Mucosa of stomach (tissue), 1 donor: Measurements from ENCODE around the gene TMEM225.

Experiments
- H3K27me3 ChIP-seq: one replicate; pipeline ENCODE4 v1.7.0; 2013; ENCODE audit warnings: mild to moderate bottlenecking, low read length; ENCODE audit not compliant: control insufficient read depth, insufficient read depth
- H3K36me3 ChIP-seq: one replicate; pipeline ENCODE4 v1.7.0; 2013; ENCODE audit warnings: low read length; ENCODE audit not compliant: control insufficient read depth, insufficient read depth
- H3K4me1 ChIP-seq: one replicate; pipeline ENCODE4 v1.7.0; 2013; ENCODE audit warnings: mild to moderate bottlenecking, low read length; ENCODE audit not compliant: control insufficient read depth, insufficient read depth
- H3K4me3 ChIP-seq: one replicate; pipeline ENCODE4 v1.7.0; 2013; ENCODE audit warnings: low read length
- H3K9ac ChIP-seq: one replicate; pipeline ENCODE4 v1.7.0; 2013; ENCODE audit warnings: mild to moderate bottlenecking, low read length, moderate library complexity
- H3K9me3 ChIP-seq: one replicate; pipeline ENCODE4 v1.7.0; 2013; ENCODE audit warnings: mild to moderate bottlenecking, low read length, moderate library complexity; ENCODE audit not compliant: control insufficient read depth
- donor health status: Pancreatic carcinoma.

The TMEM225 gene

GRCh38 chr11:123856444-123856843 lies 29.0 kb downstream of the TMEM225 start:
- no peak overlapping the region for H3K4me3 ChIP-seq
- no peaks in the 10 kb centered on the region for H3K27me3 ChIP-seq
- no peaks in the 10 kb centered on the region for H3K4me1 ChIP-seq
- H3K9me3 ChIP-seq, result no peaks in the 10 kb centered on the region
- no peaks in the 10 kb centered on the region for H3K36me3 ChIP-seq
- H3K9ac ChIP-seq, result no peak overlapping the region

- Histone ChIP-seq H3K4me3 (no peak overlapping the region), H3K9ac (no peak overlapping the region), H3K9me3 (no peaks in the 10 kb centered on the region), H3K27me3 (no peaks in the 10 kb centered on the region), H3K4me1 (no peaks in the 10 kb centered on the region), H3K36me3 (no peaks in the 10 kb centered on the region)
Observed at GRCh38 chr11:123853038-123853437, 32.4 kb downstream of the TMEM225 start.

- no peaks in the 10 kb centered on the region for H3K9me3 ChIP-seq
- no peak overlapping the region for H3K9ac ChIP-seq
- no peaks in the 10 kb centered on the region for H3K27me3 ChIP-seq
- H3K4me3 ChIP-seq, result no peak overlapping the region
- H3K36me3 ChIP-seq, result no peaks in the 10 kb centered on the region
- no peaks in the 10 kb centered on the region for H3K4me1 ChIP-seq
Observed at GRCh38 chr11:123852321-123852720, 33.1 kb downstream of the TMEM225 start.

GRCh38 chr11:123851110-123851509 lies 34.4 kb downstream of the TMEM225 start:
- H3K4me1 ChIP-seq, result no peaks in the 10 kb centered on the region
- no peaks in the 10 kb centered on the region for H3K9me3 ChIP-seq
- no peaks in the 10 kb centered on the region for H3K27me3 ChIP-seq

GRCh38 chr11:123841174-123841573 lies 44.3 kb downstream of the TMEM225 start:
- Histone ChIP-seq H3K27me3 (no peaks in the 10 kb centered on the region), H3K9me3 (no peaks in the 10 kb centered on the region), H3K4me1 (no peaks in the 10 kb centered on the region), H3K36me3 (no peaks in the 10 kb centered on the region), H3K4me3 (no peak overlapping the region), H3K9ac (no peak overlapping the region)

More at GRCh38 chr11:123851110-123851509, 34.4 kb downstream of the TMEM225 start:
- Histone ChIP-seq H3K4me3 (no peak overlapping the region), H3K36me3 (no peaks in the 10 kb centered on the region), H3K9ac (no peak overlapping the region)

- Histone ChIP-seq H3K9ac (no peak overlapping the region), H3K4me1 (no peaks in the 10 kb centered on the region), H3K4me3 (no peak overlapping the region), H3K36me3 (no peaks in the 10 kb centered on the region), H3K9me3 (no peaks in the 10 kb centered on the region), H3K27me3 (no peaks in the 10 kb centered on the region)
Observed at GRCh38 chr11:123839131-123839530, 46.3 kb downstream of the TMEM225 start.

- no peaks in the 10 kb centered on the region for H3K27me3 ChIP-seq
- H3K9me3 ChIP-seq, result no peaks in the 10 kb centered on the region
- H3K4me1 ChIP-seq, result no peaks in the 10 kb centered on the region
- no peak overlapping the region for H3K4me3 ChIP-seq
- H3K9ac ChIP-seq, result no peak overlapping the region
- H3K36me3 ChIP-seq, result no peaks in the 10 kb centered on the region
Observed at GRCh38 chr11:123838659-123839058, 46.8 kb downstream of the TMEM225 start.

GRCh38 chr11:123838199-123838598 lies 47.3 kb downstream of the TMEM225 start:
- Histone ChIP-seq H3K4me1 (no peaks in the 10 kb centered on the region), H3K27me3 (no peaks in the 10 kb centered on the region), H3K9me3 (no peaks in the 10 kb centered on the region), H3K36me3 (no peaks in the 10 kb centered on the region), H3K4me3 (no peak overlapping the region), H3K9ac (no peak overlapping the region)

GRCh38 chr11:123833095-123833494 lies 52.4 kb downstream of the TMEM225 start:
- Histone ChIP-seq H3K9ac (no peak overlapping the region), H3K27me3 (no peaks in the 10 kb centered on the region), H3K4me1 (no peaks in the 10 kb centered on the region), H3K36me3 (no peaks in the 10 kb centered on the region), H3K4me3 (no peak overlapping the region), H3K9me3 (no peaks in the 10 kb centered on the region)
